Endothelial cell of umbilical vein (primary cell): ENCODE results near the gene INTS6. TPM values are rescaled to one million over a fixed set of nuclear protein-coding genes. Genes with fewer than 3 reads are reported as not detected.

ENCODE experiments used
- BruUV-seq: library from RNA; stranded (reverse); fragments of 400-500 nt; replicated peaks from 2 replicates; lab custom pipeline; 2021; lab: Mats Ljungman, UMichigan
- CTCF ChIA-PET: fragments of 300-600, 350-600 bp; sonication (Branson Sonifier 250); formaldehyde crosslinking; loops from one replicate; lab custom pipeline; 2021; ENCODE audit warnings: antibody characterized with exemption, inconsistent platforms; lab: Charles Lee
- POLR2A ChIA-PET: fragments of 300-600, 350-600 bp; sonication (Branson Sonifier 250); formaldehyde crosslinking; loops from one replicate; lab custom pipeline; 2021; ENCODE audit warnings: antibody characterized with exemption, inconsistent platforms; lab: Charles Lee
- DNase-seq: peaks from one replicate; pipeline ENCODE4 v3.0.0-alpha.2; 2011; ENCODE audit warnings: low read depth, low spot score
- FAIRE-seq: peaks from 2 replicates; lab custom pipeline; 2011; peaks lifted over from hg19 to GRCh38; lab: Jason Lieb, UNC
- H2AFZ ChIP-seq: 2 replicates; pipeline ENCODE4 v1.6.0; 2012; ENCODE audit warnings: low read depth, low read length, control low read depth, inconsistent platforms
- H3K27ac ChIP-seq: 2 replicates; pipeline ENCODE4 v1.5.1; 2011; ENCODE audit warnings: low read depth, mild to moderate bottlenecking, control low read depth, low read length, moderate library complexity; ENCODE audit not compliant: insufficient read depth
- H3K27me3 ChIP-seq, 2 experiments: 2 replicates each; pipeline versions ENCODE4 v1.6.0 to v1.6.1; 2011; ENCODE audit warnings: low read length in 2 of 2, mixed read lengths in 1 of 2; ENCODE audit not compliant: control insufficient read depth in 2 of 2, insufficient read depth in 2 of 2
- H3K36me3 ChIP-seq, 2 experiments: 2 replicates in 1 of 2; 3 replicates in 1 of 2; pipeline ENCODE4 v1.5.1; 2011; ENCODE audit warnings: low read length in 2 of 2, mild to moderate bottlenecking in 1 of 2, moderate library complexity in 1 of 2; ENCODE audit not compliant: control insufficient read depth in 2 of 2, insufficient read depth in 2 of 2; ENCODE audit errors: extremely low read depth in 1 of 2
- H3K4me1 ChIP-seq: 3 replicates; pipeline ENCODE4 v1.5.1; 2011; ENCODE audit warnings: mild to moderate bottlenecking, low read length; ENCODE audit not compliant: control insufficient read depth, insufficient read depth; ENCODE audit errors: extremely low read depth
- H3K4me2 ChIP-seq: 2 replicates; pipeline ENCODE4 v1.6.1; 2011; ENCODE audit warnings: low read length, control low read depth, mixed read lengths; ENCODE audit not compliant: insufficient read depth
- H3K4me3 ChIP-seq, 3 experiments: fragments of 200-600 bp in 1 of 3; sonication (generic), shearing (Covaris generic) in 1 of 3; replicated peaks in 1 of 3; 2 replicates each; pipeline ENCODE4 v1.5.1; 2011 to 2016; ENCODE audit warnings: control low read depth in 3 of 3, low read length in 3 of 3, mild to moderate bottlenecking in 2 of 3, inconsistent platforms in 1 of 3, low read depth in 1 of 3, moderate library complexity in 1 of 3; ENCODE audit not compliant: insufficient read depth in 1 of 3
- H3K79me2 ChIP-seq: 2 replicates; pipeline ENCODE4 v1.6.0; 2012; ENCODE audit warnings: low read length, inconsistent platforms; ENCODE audit not compliant: control insufficient read depth, insufficient read depth
- H3K9ac ChIP-seq: replicated peaks from 2 replicates; pipeline ENCODE3; 2011; ENCODE audit warnings: low read length, control low read depth; ENCODE audit not compliant: insufficient read depth; ENCODE audit errors: extremely low read depth
- H3K9me1 ChIP-seq: replicated peaks from 3 replicates; pipeline ENCODE4 v1.6.0; 2011; ENCODE audit warnings: mild to moderate bottlenecking, low read length; ENCODE audit not compliant: control insufficient read depth, insufficient read depth; ENCODE audit errors: extremely low read depth
- H3K9me3 ChIP-seq: replicated peaks from 2 replicates; pipeline ENCODE4 v1.5.1; 2012; ENCODE audit warnings: low read length, inconsistent platforms; ENCODE audit not compliant: control insufficient read depth, insufficient read depth
- H4K20me1 ChIP-seq: replicated peaks from 2 replicates; pipeline ENCODE3; 2011; ENCODE audit warnings: mild to moderate bottlenecking, low read length; ENCODE audit not compliant: control insufficient read depth, insufficient read depth; ENCODE audit errors: extremely low read depth
- EZH2 ChIP-seq: IDR thresholded peaks from 2 replicates; pipeline ENCODE4 v1.6.1; 2012; ENCODE audit warnings: borderline replicate concordance, low read depth, mild to moderate bottlenecking, moderate library complexity, low read length, inconsistent platforms; ENCODE audit not compliant: severe bottlenecking
- FOS ChIP-seq: IDR thresholded peaks from 2 replicates; pipeline ENCODE4 v1.6.1; 2011; ENCODE audit warnings: mild to moderate bottlenecking, low read length, moderate library complexity, borderline replicate concordance; ENCODE audit not compliant: insufficient read depth
- GATA2 ChIP-seq: IDR thresholded peaks from 2 replicates; pipeline ENCODE4 v1.7.0; 2011; ENCODE audit warnings: low read depth, mild to moderate bottlenecking, moderate library complexity, mixed read lengths, low read length; ENCODE audit not compliant: insufficient read length, insufficient read depth
- JUN ChIP-seq: IDR thresholded peaks from 2 replicates; pipeline ENCODE4 v1.6.1; 2011; ENCODE audit warnings: borderline replicate concordance, low read depth; ENCODE audit not compliant: insufficient read length, insufficient read depth
- MAX ChIP-seq: IDR thresholded peaks from 2 replicates; pipeline ENCODE4 v1.6.1; 2011; ENCODE audit not compliant: insufficient read depth, insufficient read length
- MYC ChIP-seq: IDR thresholded peaks from one replicate; pipeline ENCODE4 v1.6.1; 2011; ENCODE audit warnings: mild to moderate bottlenecking, low read depth, low read length
- POLR2A ChIP-seq: IDR thresholded peaks from 2 replicates; pipeline ENCODE4 v1.6.1; 2012; ENCODE audit warnings: low read depth, mild to moderate bottlenecking, control low read depth, low read length
- POLR2AphosphoS5 ChIP-seq: IDR thresholded peaks from 2 replicates; pipeline ENCODE4 v1.6.1; 2012; ENCODE audit warnings: low read depth, mild to moderate bottlenecking, control low read depth, low read length, moderate library complexity; ENCODE audit not compliant: insufficient read depth
- dilution Hi-C: fragments of 300-500 bp; cut with MboI; formaldehyde crosslinking; loops from one replicate; pipeline ENCODE4 v1.15.0; 2019; ENCODE audit warnings: low sequenced_read_pairs; ENCODE audit not compliant: extremely low pct_ligation_motif_present
- intact Hi-C: fragments of 100-400 bp; cut with micrococcal nuclease; formaldehyde crosslinking; loops from one replicate; pipeline ENCODE4 v1.10.0; 2022
- polyA plus RNA-seq, 4 experiments: library from polyadenylated mRNA; depleted of rRNA in 3 of 4; stranded (reverse) in 3 of 4; unstranded in 1 of 4; fragments of >200 nt; gene quantifications; 2 replicates each; pipeline versions ENCODE4 v1.2.1 to v1.2.3, GENCODE V29; 2011 to 2012; ENCODE audit warnings: missing spikeins in 1 of 4
- total RNA-seq: library from RNA; stranded (reverse); gene quantifications from 2 replicates; pipeline ENCODE4 v1.2.3, GENCODE V29; 2021
- TF ChIP-seq, protein P1 (sequence below), 2 donors: IDR thresholded peaks; 1 replicate in 1 of 2; 2 replicates in 1 of 2; pipeline ENCODE4 v1.5.1; 2011; ENCODE audit warnings: low read length in 2 of 2, mild to moderate bottlenecking in 2 of 2, moderate library complexity in 2 of 2, control low read depth in 1 of 2, inconsistent platforms in 1 of 2, low read depth in 1 of 2; ENCODE audit not compliant: insufficient read depth in 1 of 2; ENCODE audit errors: extremely low read depth in 1 of 2

Gene INTS6
- total and polyA plus RNA-seq, 2 donors (not counting 3 experiments of a cell fraction or from before 2014, with no cell fraction given): 9.5 to 45.4 TPM

GRCh38 chr13:51323824-51324511 is 128.9 kb downstream of the INTS6 start:
- Histone ChIP-seq H4K20me1 (no peaks in the 10 kb centered on the region), H3K4me3 (no peak overlapping the region), H3K4me2 (no peak overlapping the region), H3K4me1 (no peaks in the 10 kb centered on the region), H3K27me3 (no peaks in the 10 kb centered on the region), H2AFZ (no peak overlapping the region), H3K36me3 (no peaks in the 10 kb centered on the region), H3K9me1 (no peaks in the 10 kb centered on the region), H3K9ac (no peak overlapping the region), H3K9me3 (no peaks in the 10 kb centered on the region), H3K79me2 (no peaks in the 10 kb centered on the region), H3K27ac (no peak overlapping the region)
- BruUV-seq: no TSS peak
- intact Hi-C loops (no loop called here), dilution Hi-C loops (no loop called here)
- TF ChIP-seq MAX: no peak
- no peak for TF ChIP-seq JUN
- TF ChIP-seq, protein P1, sequence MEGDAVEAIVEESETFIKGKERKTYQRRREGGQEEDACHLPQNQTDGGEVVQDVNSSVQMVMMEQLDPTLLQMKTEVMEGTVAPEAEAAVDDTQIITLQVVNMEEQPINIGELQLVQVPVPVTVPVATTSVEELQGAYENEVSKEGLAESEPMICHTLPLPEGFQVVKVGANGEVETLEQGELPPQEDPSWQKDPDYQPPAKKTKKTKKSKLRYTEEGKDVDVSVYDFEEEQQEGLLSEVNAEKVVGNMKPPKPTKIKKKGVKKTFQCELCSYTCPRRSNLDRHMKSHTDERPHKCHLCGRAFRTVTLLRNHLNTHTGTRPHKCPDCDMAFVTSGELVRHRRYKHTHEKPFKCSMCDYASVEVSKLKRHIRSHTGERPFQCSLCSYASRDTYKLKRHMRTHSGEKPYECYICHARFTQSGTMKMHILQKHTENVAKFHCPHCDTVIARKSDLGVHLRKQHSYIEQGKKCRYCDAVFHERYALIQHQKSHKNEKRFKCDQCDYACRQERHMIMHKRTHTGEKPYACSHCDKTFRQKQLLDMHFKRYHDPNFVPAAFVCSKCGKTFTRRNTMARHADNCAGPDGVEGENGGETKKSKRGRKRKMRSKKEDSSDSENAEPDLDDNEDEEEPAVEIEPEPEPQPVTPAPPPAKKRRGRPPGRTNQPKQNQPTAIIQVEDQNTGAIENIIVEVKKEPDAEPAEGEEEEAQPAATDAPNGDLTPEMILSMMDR (IDR thresholded peaks at IDR 0.05; ENCODE audit: extremely low read depth in 1 of 2, insufficient read depth in 1 of 2, low read depth in 1 of 2, low read length in 2 of 2): no peak
- no peak for TF ChIP-seq GATA2
- no peak for TF ChIP-seq POLR2AphosphoS5
- no peak for TF ChIP-seq MYC
- TF ChIP-seq FOS: no peak
- TF ChIP-seq POLR2A: no peak
- no peak for TF ChIP-seq EZH2
- CTCF ChIA-PET: no interaction called here
- FAIRE-seq (no peak), DNase-seq (no peak)
- POLR2A ChIA-PET: no interaction called here
